HepG2 (cell line): ENCODE data around the gene CACNA1D. TPM values are rescaled to one million over a fixed set of nuclear protein-coding genes. Genes with fewer than 3 reads are reported as not detected.

Experiments
- ATAC-seq: fragments of 200-7000 bp; cut with Tn5 transposase; 3 replicates; pipeline ENCODE4 v1.9.1; 2020; ENCODE audit warnings: mild to moderate bottlenecking, moderate library complexity
- BruUV-seq: library from RNA; stranded (reverse); fragments of 400-500 nt; replicated peaks from 2 replicates; lab custom pipeline; 2021; lab: Mats Ljungman, UMichigan
- CTCF ChIA-PET: fragments of 300-600 bp; formaldehyde crosslinking; extraction: SDS; loops from one replicate; lab custom pipeline; 2021; ENCODE audit warnings: low total read pairs, inconsistent platforms, low intra/inter-chr PET ratio; lab: Yijun Ruan, JAX
- POLR2A ChIA-PET: fragments of 350-600 bp; sonication (Branson Sonifier 250); formaldehyde crosslinking; loops from one replicate; lab custom pipeline; 2020; ENCODE audit warnings: antibody characterized with exemption, inconsistent platforms; lab: Yijun Ruan, JAX
- DNase-seq: peaks from one replicate; pipeline ENCODE4 v3.0.0-alpha.2; 2015; ENCODE audit warnings: low spot score
- FAIRE-seq: peaks from 3 replicates; lab custom pipeline; 2011; peaks lifted over from hg19 to GRCh38; lab: Jason Lieb, UNC
- H2AFZ ChIP-seq: one replicate; pipeline ENCODE4 v1.6.1; 2011; ENCODE audit warnings: low read length, inconsistent platforms
- H3K27ac ChIP-seq: fragments of 300-600 bp; 3 replicates; pipeline ENCODE4 v1.8.0; 2011; ENCODE audit warnings: mixed run types, mild to moderate bottlenecking, mixed read lengths, low read length, inconsistent platforms; ENCODE audit not compliant: insufficient read depth; ENCODE audit errors: extremely low read length
- H3K27me3 ChIP-seq, 2 experiments: fragments of 200-600 bp in 1 of 2; 2 replicates in 1 of 2; 3 replicates in 1 of 2; pipeline versions ENCODE4 v1.6.0 to v1.8.0; 2011; ENCODE audit warnings: low read length in 2 of 2, mild to moderate bottlenecking in 2 of 2, moderate library complexity in 2 of 2, inconsistent platforms in 1 of 2; ENCODE audit not compliant: insufficient read depth in 2 of 2, control insufficient read depth in 1 of 2
- H3K36me3 ChIP-seq, 2 experiments: fragments of 200-600 bp in 1 of 2; replicated peaks in 1 of 2; 2 replicates in 1 of 2; 3 replicates in 1 of 2; pipeline versions ENCODE4 v1.5.1 to v1.8.0; 2011; ENCODE audit warnings: low read length in 2 of 2, inconsistent platforms in 1 of 2; ENCODE audit not compliant: insufficient read depth in 2 of 2, control insufficient read depth in 1 of 2
- H3K4me1 ChIP-seq: 2 replicates; pipeline ENCODE4 v1.5.1; 2012; ENCODE audit warnings: low read length, inconsistent platforms; ENCODE audit not compliant: insufficient read depth
- H3K4me2 ChIP-seq: 2 replicates; pipeline ENCODE4 v1.6.0; 2011; ENCODE audit warnings: low read depth, low read length, inconsistent platforms
- H3K4me3 ChIP-seq, 3 experiments: fragments of 200-600 bp in 1 of 3; sonication (generic), shearing (Covaris generic) in 1 of 3; replicated peaks in 1 of 3; 2 replicates each; pipeline ENCODE4 v1.5.1; 2011 to 2016; ENCODE audit warnings: low read length in 3 of 3, inconsistent platforms in 2 of 3, low read depth in 2 of 3, mild to moderate bottlenecking in 2 of 3, control low read depth in 1 of 3, mixed read lengths in 1 of 3; ENCODE audit not compliant: insufficient read depth in 1 of 3
- H3K79me2 ChIP-seq: one replicate; pipeline ENCODE4 v1.6.1; 2011; ENCODE audit warnings: low read length, inconsistent platforms; ENCODE audit not compliant: insufficient read depth
- H3K9ac ChIP-seq: 2 replicates; pipeline ENCODE4 v1.6.0; 2011; ENCODE audit warnings: mild to moderate bottlenecking, low read depth, low read length, inconsistent platforms; ENCODE audit not compliant: insufficient read depth
- H3K9me3 ChIP-seq: 2 replicates; pipeline ENCODE4 v1.5.1; 2012; ENCODE audit warnings: mild to moderate bottlenecking, low read length
- H4K20me1 ChIP-seq: 2 replicates; pipeline ENCODE4 v1.6.0; 2011; ENCODE audit warnings: inconsistent platforms, mild to moderate bottlenecking, low read length, moderate library complexity; ENCODE audit not compliant: insufficient read depth
- BCL6 ChIP-seq: IDR thresholded peaks from 2 replicates; pipeline ENCODE4 v1.6.1; 2016; ENCODE audit warnings: missing genetic modification reagents, missing compliant biosample characterization
- HOMEZ ChIP-seq: IDR thresholded peaks from 2 replicates; pipeline ENCODE4 v1.6.1; 2016; ENCODE audit warnings: low read depth
- WGBS: methylation state at CpG from one replicate; pipeline ENCODE4 v1.1.6; 2017; ENCODE audit warnings: low lambda C conversion rate; 5-methylcytosine and 5-hydroxymethylcytosine counted together
- in situ Hi-C: cut with HindIII; loops from 2 replicates; pipeline ENCODE4 v1.10.0; 2017; ENCODE audit warnings: low pct_unique_long_range_greater_than_20kb; ENCODE audit not compliant: extremely low pct_ligation_motif_present
- intact Hi-C: fragments of 100-400 bp; cut with micrococcal nuclease; formaldehyde crosslinking; loops from one replicate; pipeline ENCODE4 v1.10.0; 2022; ENCODE audit not compliant: unreplicated experiment
- polyA plus RNA-seq, 8 experiments: library from polyadenylated mRNA; depleted of rRNA in 3 of 8; stranded (reverse) in 7 of 8; unstranded in 1 of 8; fragments of >200 nt; fragmentation: Illumina TruSeq in 4 of 8; extraction: Trizol in 4 of 8; gene quantifications; 2 replicates each; pipeline versions ENCODE4 v1.2.1 to v1.2.3, GENCODE V29; 2011 to 2016; ENCODE audit warnings: low read depth in 4 of 8, missing spikeins in 1 of 8, mixed read lengths in 1 of 8; ENCODE audit not compliant: insufficient read depth in 1 of 8
- total RNA-seq, 5 experiments: library from RNA; depleted of rRNA; stranded (reverse); fragments of >200 nt; fragmentation: Illumina TruSeq; extraction: Trizol; gene quantifications; 2 replicates each; pipeline ENCODE4 v1.2.3, GENCODE V29; 2016; ENCODE audit warnings: low read depth in 1 of 5
- TF ChIP-seq, protein P1 (sequence below): IDR thresholded peaks from 2 replicates; pipeline ENCODE4 v1.6.1; 2016; ENCODE audit warnings: low read depth, borderline replicate concordance
- TF ChIP-seq, protein P2 (sequence below): sonication (generic); formaldehyde crosslinking; IDR thresholded peaks from 2 replicates; pipeline ENCODE4 v1.4.0; 2020; ENCODE audit warnings: missing genetic modification reagents, borderline replicate concordance

CACNA1D gene
- total and polyA plus RNA-seq, 2 of the 13 experiments (the other 11 are each of a cell fraction or from before 2014, with no cell fraction given) = 0.26 to 0.38 TPM

DNA sequence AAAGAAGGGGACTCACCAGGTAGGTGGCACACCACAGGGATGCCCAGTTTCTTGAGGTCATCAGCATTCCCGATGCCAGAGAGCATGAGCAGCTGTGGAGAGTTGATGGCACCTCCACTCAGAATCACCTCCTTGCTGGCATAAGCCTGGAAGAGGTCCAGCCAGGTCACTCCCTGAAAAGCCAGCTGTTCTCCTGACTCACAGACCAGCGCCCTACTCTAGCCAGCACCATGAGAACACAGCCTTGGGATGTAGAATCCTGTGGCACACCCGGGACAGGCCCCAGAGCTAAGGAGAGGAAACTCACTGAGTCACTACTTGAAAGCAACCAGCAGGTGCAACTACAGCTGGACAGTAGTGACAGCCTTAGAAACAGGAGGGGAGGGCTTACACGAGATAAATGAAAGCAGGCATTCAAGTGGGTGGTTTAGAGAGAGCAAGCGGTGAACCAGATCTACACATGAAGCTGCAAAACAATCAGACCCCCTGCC is 327.3 kb downstream of the CACNA1D start:
- WGBS = 83% methylated on average over 5 of the region's 5 CpGs

More for the DNA sequence above, 327.3 kb downstream of the CACNA1D start:
- Histone ChIP-seq H4K20me1 (peaks cover 47% of the 10 kb centered on the region), H3K4me3 (no peak overlapping the region), H3K4me1 (peaks cover 71% of the 10 kb centered on the region), H3K79me2 (peaks cover 27% of the 10 kb centered on the region), H3K9me3 (no peaks in the 10 kb centered on the region), H3K36me3 (peaks cover 57 to 98% of the 10 kb centered on the region in 2 experiments), H3K4me2 (no peak overlapping the region), H2AFZ (no peak overlapping the region), H3K9ac (no peak overlapping the region), H3K27me3 (no peaks in the 10 kb centered on the region), H3K27ac (no peak overlapping the region)
- intact Hi-C loops = no loop called here
- no peak for FAIRE-seq
- ChIA-PET CTCF (no interaction called here), POLR2A (interaction anchor here (12.1 kb wide), 1 partner anchor 21 kb away, joined by 156 read pairs; the partner anchor contains the start of gene CHDH)
- TF ChIP-seq BCL6 (CRISPR knock-in tag) (no peak), HOMEZ (CRISPR knock-in tag) (no peak)
- TF ChIP-seq, protein P1, sequence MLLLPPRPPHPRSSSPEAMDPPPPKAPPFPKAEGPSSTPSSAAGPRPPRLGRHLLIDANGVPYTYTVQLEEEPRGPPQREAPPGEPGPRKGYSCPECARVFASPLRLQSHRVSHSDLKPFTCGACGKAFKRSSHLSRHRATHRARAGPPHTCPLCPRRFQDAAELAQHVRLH = no peak
- TF ChIP-seq, protein P2, sequence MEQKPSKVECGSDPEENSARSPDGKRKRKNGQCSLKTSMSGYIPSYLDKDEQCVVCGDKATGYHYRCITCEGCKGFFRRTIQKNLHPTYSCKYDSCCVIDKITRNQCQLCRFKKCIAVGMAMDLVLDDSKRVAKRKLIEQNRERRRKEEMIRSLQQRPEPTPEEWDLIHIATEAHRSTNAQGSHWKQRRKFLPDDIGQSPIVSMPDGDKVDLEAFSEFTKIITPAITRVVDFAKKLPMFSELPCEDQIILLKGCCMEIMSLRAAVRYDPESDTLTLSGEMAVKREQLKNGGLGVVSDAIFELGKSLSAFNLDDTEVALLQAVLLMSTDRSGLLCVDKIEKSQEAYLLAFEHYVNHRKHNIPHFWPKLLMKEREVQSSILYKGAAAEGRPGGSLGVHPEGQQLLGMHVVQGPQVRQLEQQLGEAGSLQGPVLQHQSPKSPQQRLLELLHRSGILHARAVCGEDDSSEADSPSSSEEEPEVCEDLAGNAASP (CRISPR knock-in tag) = no peak
- ATAC-seq = no peak
- BruUV-seq = no TSS peak
- DNase-seq = no peak
- in situ Hi-C loops = no loop called here
